H1 (cell line): ENCODE results near the gene INSIG1. TPM values are rescaled to one million over a fixed set of nuclear protein-coding genes. Genes with fewer than 3 reads are reported as not detected.
A peak's percentile ranks its signal among the peaks of the same experiment; 100 is the strongest.

Experiments used
- CTCF ChIA-PET: fragments of 300-600 bp; sonication (Branson Sonifier 250); formaldehyde crosslinking; loops from one replicate; lab custom pipeline; 2021; ENCODE audit not compliant: partially characterized antibody; lab: Charles Lee
- POLR2A ChIA-PET: fragments of 300-600 bp; sonication (Branson Sonifier 250); formaldehyde crosslinking; loops from one replicate; lab custom pipeline; 2021; ENCODE audit warnings: inconsistent platforms; ENCODE audit not compliant: partially characterized antibody; lab: Charles Lee
- DNase-seq, 2 experiments: peaks; one replicate each; pipeline versions ENCODE4 v3.0.0 to v3.0.0-alpha.2; 2010 to 2022; ENCODE audit warnings: low spot score in 2 of 2, low read depth in 1 of 2, mixed read lengths in 1 of 2
- FAIRE-seq: peaks from 2 replicates; lab custom pipeline; 2011; peaks lifted over from hg19 to GRCh38; lab: Jason Lieb, UNC
- H2AFZ ChIP-seq: 2 replicates; pipeline ENCODE4 v1.8.1; 2012; ENCODE audit warnings: low read length, inconsistent platforms
- H2AK5ac ChIP-seq: 2 replicates; pipeline ENCODE4 v1.6.1; 2013; ENCODE audit warnings: low read depth, low read length
- H2BK120ac ChIP-seq: replicated peaks from 2 replicates; pipeline ENCODE3; 2013; ENCODE audit warnings: low read depth, low read length, inconsistent platforms
- H2BK12ac ChIP-seq: 2 replicates; pipeline ENCODE4 v1.6.1; 2013; ENCODE audit warnings: low read depth, low read length
- H2BK15ac ChIP-seq: 2 replicates; pipeline ENCODE4 v1.6.1; 2013; ENCODE audit warnings: low read length
- H2BK20ac ChIP-seq: 2 replicates; pipeline ENCODE4 v1.6.1; 2013; ENCODE audit warnings: low read length
- H2BK5ac ChIP-seq: 2 replicates; pipeline ENCODE4 v1.6.1; 2013; ENCODE audit warnings: low read depth, low read length
- H3K14ac ChIP-seq: 2 replicates; pipeline ENCODE4 v1.6.1; 2013; ENCODE audit warnings: inconsistent platforms; ENCODE audit not compliant: insufficient read length
- H3K18ac ChIP-seq: 2 replicates; pipeline ENCODE4 v1.6.1; 2013; ENCODE audit warnings: low read length; ENCODE audit errors: extremely low read depth
- H3K23ac ChIP-seq: 2 replicates; pipeline ENCODE4 v1.6.1; 2013; ENCODE audit warnings: inconsistent platforms; ENCODE audit not compliant: insufficient read length
- H3K23me2 ChIP-seq: 2 replicates; pipeline ENCODE4 v1.6.1; 2013; ENCODE audit warnings: low read depth, low read length
- H3K27ac ChIP-seq: 2 replicates; pipeline ENCODE4 v1.6.1; 2011; ENCODE audit warnings: low read depth, low read length, inconsistent platforms
- H3K27me3 ChIP-seq, 4 experiments: replicated peaks in 1 of 4; 1 replicate in 1 of 4; 2 replicates in 3 of 4; pipeline versions ENCODE4 v1.6.1 to v1.8.1; 2011 to 2013; ENCODE audit warnings: low read length in 3 of 4, mild to moderate bottlenecking in 3 of 4, inconsistent platforms in 2 of 4, mixed read lengths in 2 of 4, moderate library complexity in 1 of 4; ENCODE audit not compliant: control insufficient read depth in 3 of 4, insufficient read depth in 3 of 4; ENCODE audit errors: extremely low read depth in 1 of 4
- H3K36me3 ChIP-seq, 4 experiments: 2 replicates each; pipeline versions ENCODE4 v1.6.1 to v1.8.1; 2011 to 2013; ENCODE audit warnings: mild to moderate bottlenecking in 4 of 4, low read length in 3 of 4, moderate library complexity in 2 of 4, control low read depth in 1 of 4, inconsistent platforms in 1 of 4; ENCODE audit not compliant: insufficient read depth in 4 of 4, control insufficient read depth in 2 of 4
- H3K4ac ChIP-seq: replicated peaks from 2 replicates; pipeline ENCODE3; 2013; ENCODE audit warnings: low read length, low read depth, mixed read lengths, inconsistent platforms; ENCODE audit not compliant: insufficient read length
- H3K4me1 ChIP-seq, 4 experiments: replicated peaks in 1 of 4; 1 replicate in 1 of 4; 2 replicates in 3 of 4; pipeline versions ENCODE4 v1.6.1 to v1.8.1; 2011 to 2013; ENCODE audit warnings: low read length in 3 of 4, inconsistent platforms in 2 of 4, mixed read lengths in 1 of 4; ENCODE audit not compliant: insufficient read depth in 4 of 4, control insufficient read depth in 3 of 4
- H3K4me2 ChIP-seq, 2 experiments: 2 replicates each; pipeline versions ENCODE4 v1.6.1 to v1.8.1; 2011 to 2013; ENCODE audit warnings: low read depth in 2 of 2, low read length in 2 of 2, control low read depth in 1 of 2, inconsistent platforms in 1 of 2, mild to moderate bottlenecking in 1 of 2; ENCODE audit not compliant: insufficient read depth in 1 of 2
- H3K4me3 ChIP-seq, 4 experiments: fragments of 200-600, 300-600 bp in 1 of 4; sonication (generic), shearing (Covaris generic), sonication (Bioruptor Twin) in 1 of 4; 2 replicates each; pipeline versions ENCODE4 v1.5.1 to v1.8.1; 2011 to 2016; ENCODE audit warnings: low read length in 4 of 4, low read depth in 3 of 4, control low read depth in 2 of 4, inconsistent platforms in 2 of 4, mild to moderate bottlenecking in 2 of 4, mixed read lengths in 1 of 4, moderate library complexity in 1 of 4; ENCODE audit not compliant: insufficient read depth in 2 of 4; ENCODE audit errors: extremely low read depth in 1 of 4
- H3K56ac ChIP-seq: replicated peaks from 2 replicates; pipeline ENCODE3; 2013; ENCODE audit warnings: low read depth, mild to moderate bottlenecking, mixed read lengths, low read length, inconsistent platforms; ENCODE audit not compliant: insufficient read length
- H3K79me1 ChIP-seq: 2 replicates; pipeline ENCODE4 v1.6.1; 2013; ENCODE audit warnings: low read depth, low read length, control low read depth
- H3K79me2 ChIP-seq, 2 experiments: 2 replicates each; pipeline versions ENCODE4 v1.6.1 to v1.8.1; 2012 to 2013; ENCODE audit warnings: low read length in 2 of 2, mild to moderate bottlenecking in 2 of 2, inconsistent platforms in 1 of 2; ENCODE audit not compliant: insufficient read depth in 2 of 2, control insufficient read depth in 1 of 2
- H3K9ac ChIP-seq, 4 experiments: replicated peaks in 1 of 4; 1 replicate in 1 of 4; 2 replicates in 3 of 4; pipeline versions ENCODE4 v1.6.1 to v1.8.1; 2011 to 2013; ENCODE audit warnings: low read depth in 3 of 4, low read length in 3 of 4, control low read depth in 2 of 4, mild to moderate bottlenecking in 2 of 4, moderate library complexity in 2 of 4, inconsistent platforms in 1 of 4; ENCODE audit errors: extremely low read depth in 1 of 4
- H3K9me3 ChIP-seq, 2 experiments: 2 replicates each; pipeline versions ENCODE4 v1.6.1 to v1.8.1; 2012 to 2013; ENCODE audit warnings: mild to moderate bottlenecking in 2 of 2, moderate library complexity in 2 of 2, control low read depth in 1 of 2, inconsistent platforms in 1 of 2, low read depth in 1 of 2, low read length in 1 of 2, mixed read lengths in 1 of 2; ENCODE audit not compliant: insufficient read depth in 2 of 2
- H4K20me1 ChIP-seq, 2 experiments: replicated peaks in 1 of 2; 2 replicates each; pipeline versions ENCODE3 to v1.8.1; 2011 to 2013; ENCODE audit warnings: inconsistent platforms in 2 of 2, low read length in 2 of 2, mild to moderate bottlenecking in 1 of 2; ENCODE audit not compliant: insufficient read depth in 2 of 2, control insufficient read depth in 1 of 2
- H4K5ac ChIP-seq: 2 replicates; pipeline ENCODE4 v1.6.1; 2013; ENCODE audit warnings: low read length, low read depth, mixed read lengths, inconsistent platforms; ENCODE audit not compliant: insufficient read length
- H4K8ac ChIP-seq: 2 replicates; pipeline ENCODE4 v1.8.0; 2013; ENCODE audit warnings: mild to moderate bottlenecking, moderate library complexity, low read length, inconsistent platforms; ENCODE audit not compliant: insufficient read depth; ENCODE audit errors: extremely low read depth
- H4K91ac ChIP-seq: replicated peaks from 2 replicates; pipeline ENCODE3; 2013; ENCODE audit warnings: low read length, mixed read lengths, inconsistent platforms; ENCODE audit not compliant: insufficient read length
- CEBPB ChIP-seq: IDR thresholded peaks from 2 replicates; pipeline ENCODE4 v1.6.1; 2012; ENCODE audit warnings: low read depth, low read length
- CHD2 ChIP-seq: IDR thresholded peaks from 2 replicates; pipeline ENCODE4 v1.6.1; 2012; ENCODE audit warnings: low read length, improper control_type of control experiment
- EZH2 ChIP-seq: fragments of 200-600 bp; sonication (generic); IDR thresholded peaks from 2 replicates; pipeline ENCODE4 v1.7.1; 2012; ENCODE audit warnings: low read depth, mild to moderate bottlenecking, moderate library complexity, low read length, inconsistent platforms; ENCODE audit not compliant: severe bottlenecking
- FOSL1 ChIP-seq: IDR thresholded peaks from 2 replicates; pipeline ENCODE4 v1.6.1; 2011; ENCODE audit warnings: mild to moderate bottlenecking, low read depth, low read length, moderate library complexity; ENCODE audit not compliant: insufficient read depth
- GTF2F1 ChIP-seq: IDR thresholded peaks from 2 replicates; pipeline ENCODE4 v1.6.1; 2012; ENCODE audit warnings: low read depth, low read length, improper control_type of control experiment, borderline replicate concordance
- JUN ChIP-seq: IDR thresholded peaks from 2 replicates; pipeline ENCODE4 v1.6.1; 2011; ENCODE audit warnings: low read depth, mild to moderate bottlenecking, improper control_type of control experiment, low read length
- JUND ChIP-seq: IDR thresholded peaks from 2 replicates; pipeline ENCODE4 v1.6.1; 2011; ENCODE audit warnings: mild to moderate bottlenecking, improper control_type of control experiment, low read length
- POLR2AphosphoS5 ChIP-seq: IDR thresholded peaks from 2 replicates; pipeline ENCODE4 v1.6.1; 2011; ENCODE audit warnings: low read depth, low read length
- RAD21 ChIP-seq, 2 experiments: IDR thresholded peaks in 1 of 2; conservative IDR thresholded peaks in 1 of 2; 2 replicates each; pipeline ENCODE4 v1.6.1; 2011; ENCODE audit warnings: low read depth in 2 of 2, low read length in 2 of 2, improper control_type of control experiment in 1 of 2, inconsistent platforms in 1 of 2, mild to moderate bottlenecking in 1 of 2, moderate library complexity in 1 of 2
- RNF2 ChIP-seq: fragments of 200-900, 300-1000 bp; sonication (generic); IDR thresholded peaks from 2 replicates; pipeline ENCODE4 v1.7.1; 2016; ENCODE audit warnings: borderline replicate concordance, low read depth, mild to moderate bottlenecking, antibody characterized with exemption, low read length; ENCODE audit not compliant: poor library complexity, severe bottlenecking; ENCODE audit errors: missing control alignments
- SP4 ChIP-seq: IDR thresholded peaks from 2 replicates; pipeline ENCODE4 v1.6.1; 2012; ENCODE audit warnings: low read length, inconsistent platforms
- SRF ChIP-seq: IDR thresholded peaks from 2 replicates; pipeline ENCODE4 v1.6.1; 2011; ENCODE audit warnings: mild to moderate bottlenecking, low read depth, low read length, moderate library complexity
- TEAD4 ChIP-seq: IDR thresholded peaks from 2 replicates; pipeline ENCODE4 v1.6.1; 2012; ENCODE audit warnings: low read depth, low read length, inconsistent platforms, mixed read lengths
- WGBS, 2 experiments: shearing (Covaris generic) in 1 of 2; methylation state at CpG; one replicate each; pipeline versions ENCODE4 v1.1.6 to v1.1.7; 2013 to 2015; ENCODE audit warnings: low lambda C conversion rate in 2 of 2, mixed read lengths in 2 of 2, inconsistent platforms in 1 of 2, low coverage in 1 of 2, missing lambda C conversion rate in 1 of 2; ENCODE audit not compliant: insufficient replicate concordance in 2 of 2, insufficient coverage in 1 of 2, insufficient read length in 1 of 2; ENCODE audit errors: extremely low coverage in 1 of 2, missing lambda C conversion rate in 1 of 2; 5-methylcytosine and 5-hydroxymethylcytosine counted together
- polyA plus RNA-seq, 7 experiments: library from polyadenylated mRNA; depleted of rRNA in 3 of 7; stranded (reverse) in 5 of 7; unstranded in 2 of 7; fragments of >200 nt in 5 of 7; fragments of 200-250 nt in 2 of 7; gene quantifications; 1 replicate in 5 of 7; 2 replicates in 1 of 7; 4 replicates in 1 of 7; pipeline versions ENCODE4 v1.2.1 to v1.2.3, GENCODE V29; 2011 to 2013; ENCODE audit warnings: missing spikeins in 2 of 7, mixed read lengths in 2 of 7
- total RNA-seq: library from RNA; stranded (reverse); fragmentation: NEBNext Ultra II Directional; extraction: Animal tissue kit (Norgen Biotek cat#: 25700); gene quantifications from 2 replicates; pipeline ENCODE4 v1.2.1, GENCODE V29; 2021

Gene INSIG1
- total and polyA plus RNA-seq, 2 of the 8 experiments (the other 6 are each of a cell fraction or from before 2014, with no cell fraction given), result 40.0 to 58.4 TPM

DNA sequence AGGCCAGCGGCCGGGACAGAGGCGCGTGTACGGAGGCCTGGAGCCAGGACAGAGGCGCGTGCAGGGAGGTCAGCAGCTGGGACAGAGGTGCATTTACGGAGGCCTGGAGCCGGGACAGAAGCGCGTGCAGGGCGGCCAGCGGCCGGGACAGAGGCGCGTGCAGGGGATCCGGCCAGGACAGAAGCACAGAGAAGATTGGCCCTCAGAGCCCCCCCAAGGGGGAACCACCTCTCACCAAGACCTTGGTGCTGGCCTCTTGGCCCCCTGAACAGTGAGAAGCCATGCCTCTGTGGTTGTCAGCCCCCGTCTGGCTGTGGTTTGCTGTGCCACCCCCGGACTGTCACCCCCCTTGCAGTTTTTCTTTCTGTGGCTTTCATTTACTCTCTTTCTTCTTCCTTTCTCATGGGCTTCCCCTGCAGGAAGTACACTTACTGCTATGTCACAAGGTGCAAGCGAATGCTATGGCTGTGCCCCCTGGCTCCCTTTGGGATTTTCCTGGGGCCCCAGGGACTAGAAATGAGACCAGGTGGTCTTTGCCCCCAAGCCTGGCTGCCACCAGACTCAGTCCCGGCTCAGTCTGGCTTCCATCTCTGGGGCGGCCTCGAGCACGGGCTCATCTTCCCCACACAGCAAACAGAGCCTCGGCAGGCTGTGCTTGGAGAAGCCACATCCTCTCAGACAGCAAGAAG, 41.1 kb downstream of the INSIG1 start:
- H2BK5ac ChIP-seq, result no peak overlapping the region
- no peaks in the 10 kb centered on the region for H4K20me1 ChIP-seq
- CTCF ChIA-PET, result no interaction called here
- no peaks in the 10 kb centered on the region for H3K9me3 ChIP-seq
- H2BK15ac ChIP-seq, result no peak overlapping the region
- POLR2A ChIA-PET, result no interaction called here
- no peaks in the 10 kb centered on the region; a peak in 1 of 7 replicates for H3K27me3 ChIP-seq
- no peaks in the 10 kb centered on the region for H3K36me3 ChIP-seq
- no peak overlapping the region; the same call in 1 of the 2 replicates for H3K18ac ChIP-seq
- no peak overlapping the region for H2AFZ ChIP-seq
- H3K14ac ChIP-seq, result no peak overlapping the region
- FAIRE-seq, result no peak
- H3K4ac ChIP-seq, result no peak overlapping the region
- no peak overlapping the region for H3K56ac ChIP-seq
- no peaks in the 10 kb centered on the region for H3K79me1 ChIP-seq
- peaks cover 0 to 2% (median under 1%) of the 10 kb centered on the region in 4 experiments; a peak in 1 of 7 replicates for H3K4me1 ChIP-seq
- no peaks in the 10 kb centered on the region for H3K79me2 ChIP-seq
- H3K4me3 ChIP-seq, result no peak overlapping the region
- peak in 1 of 2 experiments; percentile 40 for DNase-seq
- WGBS, 2 experiments, result 86% methylated on average over 17 of the region's 25 CpGs; no CpG with 5 or more reads in 1 of the 2 experiments
- no peak overlapping the region for H3K9ac ChIP-seq
- H4K8ac ChIP-seq, result no peak overlapping the region; the same call in 1 of the 2 replicates
- H2BK20ac ChIP-seq, result no peak overlapping the region
- no peak overlapping the region for H2AK5ac ChIP-seq
- H3K23me2 ChIP-seq, result no peaks in the 10 kb centered on the region
- no peak overlapping the region for H3K4me2 ChIP-seq
- no peak overlapping the region for H3K27ac ChIP-seq
- no peak overlapping the region for H4K91ac ChIP-seq
- H4K5ac ChIP-seq, result no peak overlapping the region
- H2BK12ac ChIP-seq, result no peak overlapping the region
- no peak overlapping the region for H3K23ac ChIP-seq
- no peak overlapping the region for H2BK120ac ChIP-seq
- TF ChIP-seq RAD21 (IDR thresholded peaks at IDR 0.05 in 1 of 2, conservative IDR thresholded peaks at IDR 0.05 in 1 of 2; ENCODE audit: low read depth in 2 of 2, low read length in 2 of 2) (no peak), CHD2 (no peak), TEAD4 (no peak), SP4 (no peak), FOSL1 (no peak), GTF2F1 (no peak), SRF (no peak), RNF2 (no peak), CEBPB (no peak), JUND (no peak), POLR2AphosphoS5 (no peak), EZH2 (no peak), JUN (no peak)
